HepG2 (cell line): Measurements from ENCODE around the gene PSMB10. TPM values are rescaled to one million over a fixed set of nuclear protein-coding genes. Genes with fewer than 3 reads are reported as not detected.

Experiments used
- CEBPG ChIP-seq: IDR thresholded peaks from 2 replicates; pipeline ENCODE4 v1.6.1; 2016
- CREB1 ChIP-seq, 2 experiments: fragments of 450-650 bp in 1 of 2; IDR thresholded peaks; 2 replicates each; pipeline ENCODE4 v1.6.1; 2016 to 2017; ENCODE audit warnings: control low read depth in 1 of 2, mild to moderate bottlenecking in 1 of 2, missing compliant biosample characterization in 1 of 2, missing genetic modification characterization in 1 of 2
- GTF3A ChIP-seq: sonication (generic); formaldehyde crosslinking; conservative IDR thresholded peaks from 2 replicates; pipeline ENCODE4 v1.4.0; 2020; ENCODE audit warnings: mild to moderate bottlenecking, missing genetic modification reagents
- HOXA5 ChIP-seq: sonication (generic); formaldehyde crosslinking; IDR thresholded peaks from 2 replicates; pipeline ENCODE4 v1.4.0; 2020; ENCODE audit warnings: missing genetic modification reagents
- LCORL ChIP-seq, 2 experiments: fragments of 450-650 bp in 1 of 2; sonication (generic) in 1 of 2; formaldehyde crosslinking in 1 of 2; IDR thresholded peaks; 2 replicates each; pipeline versions ENCODE4 v1.5.0 to v1.6.1; 2017 to 2020; ENCODE audit warnings: antibody characterized with exemption in 1 of 2, missing genetic modification reagents in 1 of 2
- MIXL1 ChIP-seq: IDR thresholded peaks from 2 replicates; pipeline ENCODE4 v1.6.1; 2016
- MTF2 ChIP-seq: sonication (generic); formaldehyde crosslinking; IDR thresholded peaks from 2 replicates; pipeline ENCODE4 v1.5.0; 2020; ENCODE audit warnings: missing genetic modification reagents, borderline replicate concordance
- NFIB ChIP-seq: sonication (generic); formaldehyde crosslinking; IDR thresholded peaks from 2 replicates; pipeline ENCODE4 v1.9.0; 2021; ENCODE audit warnings: missing genetic modification reagents, mild to moderate bottlenecking, borderline replicate concordance
- RNF2 ChIP-seq: fragments of 450-650 bp; conservative IDR thresholded peaks from 2 replicates; pipeline ENCODE4 v1.6.1; 2016; ENCODE audit warnings: low read depth
- ZBTB42 ChIP-seq: sonication (generic); formaldehyde crosslinking; IDR thresholded peaks from 2 replicates; pipeline ENCODE4 v1.5.0; 2020; ENCODE audit warnings: mild to moderate bottlenecking, missing genetic modification reagents
- ZNF34 ChIP-seq: sonication (generic); formaldehyde crosslinking; IDR thresholded peaks from 2 replicates; pipeline ENCODE4 v1.4.0; 2020; ENCODE audit warnings: mild to moderate bottlenecking, missing genetic modification reagents, borderline replicate concordance
- ZNF441 ChIP-seq: sonication (generic); formaldehyde crosslinking; IDR thresholded peaks from 2 replicates; pipeline ENCODE4 v1.7.0; 2021; ENCODE audit warnings: missing genetic modification reagents, borderline replicate concordance
- ZNF781 ChIP-seq: sonication (generic); formaldehyde crosslinking; IDR thresholded peaks from 2 replicates; pipeline ENCODE4 v1.5.1; 2020; ENCODE audit warnings: borderline replicate concordance, mild to moderate bottlenecking, missing genetic modification reagents; ENCODE audit errors: not compliant biosample characterization
- ZSCAN21 ChIP-seq: sonication (generic); formaldehyde crosslinking; IDR thresholded peaks from 2 replicates; pipeline ENCODE4 v1.8.0; 2022; ENCODE audit warnings: mild to moderate bottlenecking, missing genetic modification reagents, moderate library complexity, borderline replicate concordance
- polyA plus RNA-seq, 8 experiments: library from polyadenylated mRNA; depleted of rRNA in 3 of 8; stranded (reverse) in 7 of 8; unstranded in 1 of 8; fragments of >200 nt; fragmentation: Illumina TruSeq in 4 of 8; extraction: Trizol in 4 of 8; gene quantifications; 2 replicates each; pipeline versions ENCODE4 v1.2.1 to v1.2.3, GENCODE V29; 2011 to 2016; ENCODE audit warnings: low read depth in 4 of 8, missing spikeins in 1 of 8, mixed read lengths in 1 of 8; ENCODE audit not compliant: insufficient read depth in 1 of 8
- total RNA-seq, 5 experiments: library from RNA; depleted of rRNA; stranded (reverse); fragments of >200 nt; fragmentation: Illumina TruSeq; extraction: Trizol; gene quantifications; 2 replicates each; pipeline ENCODE4 v1.2.3, GENCODE V29; 2016; ENCODE audit warnings: low read depth in 1 of 5
- TF ChIP-seq, protein P1 (sequence below): sonication (generic); formaldehyde crosslinking; IDR thresholded peaks from 2 replicates; pipeline ENCODE4 v1.5.0; 2020; ENCODE audit warnings: mild to moderate bottlenecking, missing genetic modification reagents, borderline replicate concordance
- TF ChIP-seq, protein P2 (sequence below): sonication (generic); IDR thresholded peaks from 2 replicates; pipeline ENCODE4 v1.6.1; 2016; ENCODE audit warnings: low read depth, borderline replicate concordance
- TF ChIP-seq, protein P3 (sequence below): sonication (generic); formaldehyde crosslinking; IDR thresholded peaks from 2 replicates; pipeline ENCODE4 v1.5.1; 2020; ENCODE audit warnings: missing genetic modification reagents, mild to moderate bottlenecking, borderline replicate concordance
- TF ChIP-seq, protein P4 (sequence below): sonication (generic); formaldehyde crosslinking; conservative IDR thresholded peaks from 2 replicates; pipeline ENCODE4 v1.4.0; 2020; ENCODE audit warnings: missing genetic modification reagents
- TF ChIP-seq, protein P5 (sequence below): sonication (generic); formaldehyde crosslinking; IDR thresholded peaks from 2 replicates; pipeline ENCODE4 v1.9.0; 2021; ENCODE audit warnings: mild to moderate bottlenecking, missing genetic modification reagents

PSMB10 gene
- total and polyA plus RNA-seq, 2 of the 13 experiments (the other 11 are each of a cell fraction or from before 2014, with no cell fraction given), result 12.7 to 65.9 TPM

DNA sequence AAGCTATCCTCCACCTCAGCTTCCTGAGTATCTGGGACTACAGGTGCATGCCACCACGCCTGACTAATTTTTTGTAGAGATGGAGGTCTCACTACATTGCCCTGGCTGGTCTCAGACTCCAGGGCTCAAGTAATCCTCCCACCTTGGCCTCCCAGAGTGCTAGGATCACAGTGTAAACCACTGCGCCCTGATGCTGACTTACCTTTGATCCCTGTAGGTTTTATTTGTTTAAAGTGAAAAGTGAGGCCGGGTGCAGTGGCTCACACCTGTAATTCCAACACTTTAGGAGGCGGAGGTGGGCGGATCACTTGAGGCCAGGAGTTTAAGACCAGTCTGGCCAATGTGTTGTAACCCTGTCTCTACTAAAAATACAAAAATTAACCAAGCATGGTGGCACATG, 34.9 kb downstream of the PSMB10 start (continued):
- TF ChIP-seq CEBPG (CRISPR knock-in tag), result 0 out of 2 replicates have a peak, but pooled peaks have one; percentile 21
- TF ChIP-seq, protein P1, sequence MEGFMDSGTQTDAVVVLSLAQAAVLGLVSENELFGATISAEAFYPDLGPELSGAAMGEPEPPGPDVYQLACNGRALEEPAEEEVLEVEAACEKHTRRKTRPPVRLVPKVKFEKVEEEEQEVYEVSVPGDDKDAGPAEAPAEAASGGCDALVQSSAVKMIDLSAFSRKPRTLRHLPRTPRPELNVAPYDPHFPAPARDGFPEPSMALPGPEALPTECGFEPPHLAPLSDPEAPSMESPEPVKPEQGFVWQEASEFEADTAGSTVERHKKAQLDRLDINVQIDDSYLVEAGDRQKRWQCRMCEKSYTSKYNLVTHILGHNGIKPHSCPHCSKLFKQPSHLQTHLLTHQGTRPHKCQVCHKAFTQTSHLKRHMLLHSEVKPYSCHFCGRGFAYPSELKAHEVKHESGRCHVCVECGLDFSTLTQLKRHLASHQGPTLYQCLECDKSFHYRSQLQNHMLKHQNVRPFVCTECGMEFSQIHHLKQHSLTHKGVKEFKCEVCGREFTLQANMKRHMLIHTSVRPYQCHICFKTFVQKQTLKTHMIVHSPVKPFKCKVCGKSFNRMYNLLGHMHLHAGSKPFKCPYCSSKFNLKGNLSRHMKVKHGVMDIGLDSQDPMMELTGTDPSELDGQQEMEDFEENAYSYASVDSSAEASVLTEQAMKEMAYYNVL (CRISPR knock-in tag), result no peak
- no peak for TF ChIP-seq ZSCAN21 (CRISPR knock-in tag)
- TF ChIP-seq MTF2 (CRISPR knock-in tag), result no peak
- TF ChIP-seq CREB1 (IDR thresholded peaks at IDR 0.05), result no peak
- TF ChIP-seq CREB1 (CRISPR knock-in tag; IDR thresholded peaks at IDR 0.05), result peak; percentile 42; the same call in 1 of the 2 replicates
- no peak for TF ChIP-seq NFIB (CRISPR knock-in tag)
- TF ChIP-seq, protein P2, sequence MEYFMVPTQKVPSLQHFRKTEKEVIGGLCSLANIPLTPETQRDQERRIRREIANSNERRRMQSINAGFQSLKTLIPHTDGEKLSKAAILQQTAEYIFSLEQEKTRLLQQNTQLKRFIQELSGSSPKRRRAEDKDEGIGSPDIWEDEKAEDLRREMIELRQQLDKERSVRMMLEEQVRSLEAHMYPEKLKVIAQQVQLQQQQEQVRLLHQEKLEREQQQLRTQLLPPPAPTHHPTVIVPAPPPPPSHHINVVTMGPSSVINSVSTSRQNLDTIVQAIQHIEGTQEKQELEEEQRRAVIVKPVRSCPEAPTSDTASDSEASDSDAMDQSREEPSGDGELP, result no peak
- no peak for TF ChIP-seq RNF2
- TF ChIP-seq HOXA5, result no peak
- TF ChIP-seq, protein P3, sequence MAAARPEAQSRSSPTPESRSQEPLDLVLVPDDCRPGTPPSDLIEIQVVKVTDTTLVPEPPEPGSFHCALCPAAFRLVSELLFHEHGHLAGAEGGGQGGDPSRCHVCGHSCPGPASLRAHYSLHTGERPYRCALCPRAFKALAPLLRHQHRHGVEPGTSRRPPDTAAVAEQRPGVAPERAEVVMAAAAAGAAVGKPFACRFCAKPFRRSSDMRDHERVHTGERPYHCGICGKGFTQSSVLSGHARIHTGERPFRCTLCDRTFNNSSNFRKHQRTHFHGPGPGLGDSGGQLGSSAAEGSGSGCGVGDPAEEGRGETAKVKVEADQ (CRISPR knock-in tag), result 0 out of 2 replicates have a peak, but pooled peaks have one; percentile 41
- TF ChIP-seq, protein P4, sequence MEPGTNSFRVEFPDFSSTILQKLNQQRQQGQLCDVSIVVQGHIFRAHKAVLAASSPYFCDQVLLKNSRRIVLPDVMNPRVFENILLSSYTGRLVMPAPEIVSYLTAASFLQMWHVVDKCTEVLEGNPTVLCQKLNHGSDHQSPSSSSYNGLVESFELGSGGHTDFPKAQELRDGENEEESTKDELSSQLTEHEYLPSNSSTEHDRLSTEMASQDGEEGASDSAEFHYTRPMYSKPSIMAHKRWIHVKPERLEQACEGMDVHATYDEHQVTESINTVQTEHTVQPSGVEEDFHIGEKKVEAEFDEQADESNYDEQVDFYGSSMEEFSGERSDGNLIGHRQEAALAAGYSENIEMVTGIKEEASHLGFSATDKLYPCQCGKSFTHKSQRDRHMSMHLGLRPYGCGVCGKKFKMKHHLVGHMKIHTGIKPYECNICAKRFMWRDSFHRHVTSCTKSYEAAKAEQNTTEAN, result peak; percentile 63; the same call in 1 of the 2 replicates
- no peak for TF ChIP-seq ZNF781
- no peak for TF ChIP-seq ZNF34
- TF ChIP-seq, protein P5, sequence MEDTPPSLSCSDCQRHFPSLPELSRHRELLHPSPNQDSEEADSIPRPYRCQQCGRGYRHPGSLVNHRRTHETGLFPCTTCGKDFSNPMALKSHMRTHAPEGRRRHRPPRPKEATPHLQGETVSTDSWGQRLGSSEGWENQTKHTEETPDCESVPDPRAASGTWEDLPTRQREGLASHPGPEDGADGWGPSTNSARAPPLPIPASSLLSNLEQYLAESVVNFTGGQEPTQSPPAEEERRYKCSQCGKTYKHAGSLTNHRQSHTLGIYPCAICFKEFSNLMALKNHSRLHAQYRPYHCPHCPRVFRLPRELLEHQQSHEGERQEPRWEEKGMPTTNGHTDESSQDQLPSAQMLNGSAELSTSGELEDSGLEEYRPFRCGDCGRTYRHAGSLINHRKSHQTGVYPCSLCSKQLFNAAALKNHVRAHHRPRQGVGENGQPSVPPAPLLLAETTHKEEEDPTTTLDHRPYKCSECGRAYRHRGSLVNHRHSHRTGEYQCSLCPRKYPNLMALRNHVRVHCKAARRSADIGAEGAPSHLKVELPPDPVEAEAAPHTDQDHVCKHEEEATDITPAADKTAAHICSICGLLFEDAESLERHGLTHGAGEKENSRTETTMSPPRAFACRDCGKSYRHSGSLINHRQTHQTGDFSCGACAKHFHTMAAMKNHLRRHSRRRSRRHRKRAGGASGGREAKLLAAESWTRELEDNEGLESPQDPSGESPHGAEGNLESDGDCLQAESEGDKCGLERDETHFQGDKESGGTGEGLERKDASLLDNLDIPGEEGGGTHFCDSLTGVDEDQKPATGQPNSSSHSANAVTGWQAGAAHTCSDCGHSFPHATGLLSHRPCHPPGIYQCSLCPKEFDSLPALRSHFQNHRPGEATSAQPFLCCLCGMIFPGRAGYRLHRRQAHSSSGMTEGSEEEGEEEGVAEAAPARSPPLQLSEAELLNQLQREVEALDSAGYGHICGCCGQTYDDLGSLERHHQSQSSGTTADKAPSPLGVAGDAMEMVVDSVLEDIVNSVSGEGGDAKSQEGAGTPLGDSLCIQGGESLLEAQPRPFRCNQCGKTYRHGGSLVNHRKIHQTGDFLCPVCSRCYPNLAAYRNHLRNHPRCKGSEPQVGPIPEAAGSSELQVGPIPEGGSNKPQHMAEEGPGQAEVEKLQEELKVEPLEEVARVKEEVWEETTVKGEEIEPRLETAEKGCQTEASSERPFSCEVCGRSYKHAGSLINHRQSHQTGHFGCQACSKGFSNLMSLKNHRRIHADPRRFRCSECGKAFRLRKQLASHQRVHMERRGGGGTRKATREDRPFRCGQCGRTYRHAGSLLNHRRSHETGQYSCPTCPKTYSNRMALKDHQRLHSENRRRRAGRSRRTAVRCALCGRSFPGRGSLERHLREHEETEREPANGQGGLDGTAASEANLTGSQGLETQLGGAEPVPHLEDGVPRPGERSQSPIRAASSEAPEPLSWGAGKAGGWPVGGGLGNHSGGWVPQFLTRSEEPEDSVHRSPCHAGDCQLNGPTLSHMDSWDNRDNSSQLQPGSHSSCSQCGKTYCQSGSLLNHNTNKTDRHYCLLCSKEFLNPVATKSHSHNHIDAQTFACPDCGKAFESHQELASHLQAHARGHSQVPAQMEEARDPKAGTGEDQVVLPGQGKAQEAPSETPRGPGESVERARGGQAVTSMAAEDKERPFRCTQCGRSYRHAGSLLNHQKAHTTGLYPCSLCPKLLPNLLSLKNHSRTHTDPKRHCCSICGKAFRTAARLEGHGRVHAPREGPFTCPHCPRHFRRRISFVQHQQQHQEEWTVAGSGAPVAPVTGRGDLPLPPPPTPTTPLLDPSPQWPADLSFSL (CRISPR knock-in tag), result no peak
- no peak for TF ChIP-seq ZNF441 (CRISPR knock-in tag)
- TF ChIP-seq LCORL (IDR thresholded peaks at IDR 0.05), result no peak
- TF ChIP-seq LCORL (CRISPR knock-in tag; IDR thresholded peaks at IDR 0.05), result no peak
- TF ChIP-seq GTF3A (CRISPR knock-in tag), result no peak
- TF ChIP-seq MIXL1 (CRISPR knock-in tag), result no peak
- no peak for TF ChIP-seq ZBTB42 (CRISPR knock-in tag)
